Hematopoietic multipotent progenitor cell (in vitro differentiated cells): ENCODE results near the gene CHP1. TPM values are rescaled to one million over a fixed set of nuclear protein-coding genes. Genes with fewer than 3 reads are reported as not detected.
"Not testable (repeated sequence)": the region's sequence is repeated elsewhere in the genome, so short reads cannot be mapped to it uniquely, and the experiment has no call there.

Experiments used
- DNase-seq, 3 donors: peaks; one replicate each; pipeline ENCODE4 v3.0.0-alpha.2; 2011 to 2015; ENCODE audit warnings: low read depth in 2 of 3, low spot score in 2 of 3
- total RNA-seq: library from RNA; depleted of rRNA; stranded (reverse); fragments of >200 nt; gene quantifications from one replicate; pipeline ENCODE4 v1.2.3, GENCODE V29; 2012

Gene CHP1
- total RNA-seq, 1 donor, result 45.8 TPM

- DNase-seq, result no peak
Observed at GRCh38 chr15:41256103-41256502, 25.0 kb downstream of the CHP1 start.

- no peak for DNase-seq
Observed at GRCh38 chr15:41256577-41257038, 25.5 kb downstream of the CHP1 start.

GRCh38 chr15:41258750-41259471, 27.8 kb downstream of the CHP1 start:
- DNase-seq, result peak in 2 of 3 donors; percentile 44 to 62

GRCh38 chr15:41259546-41260189, 28.6 kb downstream of the CHP1 start:
- DNase-seq, result no peak

- DNase-seq, result not testable (repeated sequence)
Observed at GRCh38 chr15:41260924-41261323, 29.9 kb downstream of the CHP1 start.

- no peak for DNase-seq
Observed at GRCh38 chr15:41262571-41262970, 31.5 kb downstream of the CHP1 start.

GRCh38 chr15:41263891-41264351, 32.9 kb downstream of the CHP1 start:
- DNase-seq, result no peak

GRCh38 chr15:41269887-41270286, 38.8 kb downstream of the CHP1 start:
- DNase-seq, result no peak

- no peak for DNase-seq
Observed at GRCh38 chr15:41276831-41277230, 45.8 kb downstream of the CHP1 start.

GRCh38 chr15:41278319-41278718, 47.3 kb downstream of the CHP1 start:
- DNase-seq, result no peak

GRCh38 chr15:41279535-41280283, 48.6 kb downstream of the CHP1 start:
- no peak for DNase-seq

GRCh38 chr15:41281236-41281635, 50.2 kb downstream of the CHP1 start:
- no peak for DNase-seq

GRCh38 chr15:41282436-41282835, 51.4 kb downstream of the CHP1 start:
- DNase-seq, result not testable (repeated sequence)

GRCh38 chr15:41282980-41283652, 52.0 kb downstream of the CHP1 start:
- DNase-seq, result not testable (repeated sequence)

- peak; percentile 95 to 100 (median 99) for DNase-seq
Observed at GRCh38 chr15:41283653-41284426, 52.8 kb downstream of the CHP1 start.

- peak in 2 of 3 donors; percentile 4 to 8 for DNase-seq
Observed at GRCh38 chr15:41284427-41285177, 53.5 kb downstream of the CHP1 start.

GRCh38 chr15:41285285-41285684, 54.2 kb downstream of the CHP1 start:
- DNase-seq, result no peak

GRCh38 chr15:41286665-41287333, 55.7 kb downstream of the CHP1 start:
- DNase-seq, result peak in 1 of 3 donors; percentile 16

GRCh38 chr15:41288464-41288863, 57.4 kb downstream of the CHP1 start:
- DNase-seq, result no peak
